PFSK-1 (cell line): ENCODE results near the gene RBM34.

Source experiments
- FOXP2 ChIP-seq: optimal IDR thresholded peaks from 2 replicates; pipeline ENCODE3; 2011; ENCODE audit warnings: borderline replicate concordance, control low read depth, inconsistent platforms; ENCODE audit not compliant: insufficient read depth; ENCODE audit errors: extremely low read length, extremely low read depth
- POLR2AphosphoS5 ChIP-seq: IDR thresholded peaks from 2 replicates; pipeline ENCODE4 v1.6.1; 2012; ENCODE audit warnings: low read depth, mild to moderate bottlenecking, control low read depth, low read length, moderate library complexity
- SIN3A ChIP-seq: IDR thresholded peaks from 2 replicates; pipeline ENCODE4 v1.6.1; 2012; ENCODE audit warnings: mild to moderate bottlenecking, low read length, moderate library complexity, borderline replicate concordance; ENCODE audit not compliant: insufficient read depth
- TAF1 ChIP-seq: IDR thresholded peaks from 2 replicates; pipeline ENCODE4 v1.6.1; 2012; ENCODE audit warnings: low read length, control low read depth, borderline replicate concordance; ENCODE audit not compliant: insufficient read depth
- TF ChIP-seq, protein P1 (sequence below), 2 experiments: IDR thresholded peaks; 2 replicates each; pipeline versions ENCODE4 v1.6.1 to v1.8.0; 2011 to 2012; ENCODE audit warnings: low read depth in 2 of 2, low read length in 2 of 2, control low read depth in 1 of 2, inconsistent platforms in 1 of 2, mild to moderate bottlenecking in 1 of 2, moderate library complexity in 1 of 2; ENCODE audit not compliant: insufficient read depth in 1 of 2

Gene RBM34

DNA sequence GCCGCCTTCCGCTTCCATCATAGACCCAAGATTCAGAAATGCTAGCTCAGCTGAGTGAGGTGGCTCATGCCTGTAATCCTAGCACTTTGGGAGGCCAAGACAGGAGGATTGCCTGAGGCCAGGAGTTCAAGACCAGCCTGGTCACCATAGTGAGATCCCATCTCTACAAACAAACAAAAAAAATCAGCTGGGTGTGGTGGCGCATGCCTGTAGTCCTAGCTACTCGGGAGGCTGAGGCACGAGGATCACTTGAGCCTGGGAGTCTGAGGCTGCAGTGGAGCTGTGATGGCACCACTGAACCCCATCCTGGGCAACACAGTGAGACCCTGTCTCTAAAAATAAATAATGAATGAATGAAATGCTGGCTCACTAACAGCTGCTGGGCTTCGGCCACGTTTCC, 72.1 kb downstream of the RBM34 start:
- TF ChIP-seq TAF1 = no peak
- no peak for TF ChIP-seq SIN3A
- no peak for TF ChIP-seq FOXP2
- TF ChIP-seq POLR2AphosphoS5 = no peak

DNA sequence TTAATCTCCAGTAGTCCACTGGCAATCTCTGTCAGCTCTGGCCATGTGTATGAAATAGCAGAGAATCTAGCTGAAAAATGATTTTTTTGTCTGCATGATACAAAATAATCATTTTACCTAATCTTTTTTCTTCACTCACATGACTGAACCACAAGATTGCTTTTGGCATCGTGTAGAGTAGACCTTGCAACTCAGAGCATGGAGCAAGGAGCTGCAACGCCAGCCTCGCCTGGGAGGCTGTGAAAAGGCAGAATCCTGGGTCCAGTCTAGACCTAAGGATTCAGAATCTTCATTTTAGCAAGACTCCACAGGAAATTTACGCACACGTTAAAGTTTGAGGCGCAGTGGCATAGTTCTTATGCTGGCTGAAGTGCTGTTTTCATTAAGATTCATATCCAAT, 72.6 kb downstream of the RBM34 start:
- no peak for TF ChIP-seq FOXP2
- TF ChIP-seq POLR2AphosphoS5 = no peak
- no peak for TF ChIP-seq TAF1
- no peak for TF ChIP-seq SIN3A
- TF ChIP-seq, protein P1, sequence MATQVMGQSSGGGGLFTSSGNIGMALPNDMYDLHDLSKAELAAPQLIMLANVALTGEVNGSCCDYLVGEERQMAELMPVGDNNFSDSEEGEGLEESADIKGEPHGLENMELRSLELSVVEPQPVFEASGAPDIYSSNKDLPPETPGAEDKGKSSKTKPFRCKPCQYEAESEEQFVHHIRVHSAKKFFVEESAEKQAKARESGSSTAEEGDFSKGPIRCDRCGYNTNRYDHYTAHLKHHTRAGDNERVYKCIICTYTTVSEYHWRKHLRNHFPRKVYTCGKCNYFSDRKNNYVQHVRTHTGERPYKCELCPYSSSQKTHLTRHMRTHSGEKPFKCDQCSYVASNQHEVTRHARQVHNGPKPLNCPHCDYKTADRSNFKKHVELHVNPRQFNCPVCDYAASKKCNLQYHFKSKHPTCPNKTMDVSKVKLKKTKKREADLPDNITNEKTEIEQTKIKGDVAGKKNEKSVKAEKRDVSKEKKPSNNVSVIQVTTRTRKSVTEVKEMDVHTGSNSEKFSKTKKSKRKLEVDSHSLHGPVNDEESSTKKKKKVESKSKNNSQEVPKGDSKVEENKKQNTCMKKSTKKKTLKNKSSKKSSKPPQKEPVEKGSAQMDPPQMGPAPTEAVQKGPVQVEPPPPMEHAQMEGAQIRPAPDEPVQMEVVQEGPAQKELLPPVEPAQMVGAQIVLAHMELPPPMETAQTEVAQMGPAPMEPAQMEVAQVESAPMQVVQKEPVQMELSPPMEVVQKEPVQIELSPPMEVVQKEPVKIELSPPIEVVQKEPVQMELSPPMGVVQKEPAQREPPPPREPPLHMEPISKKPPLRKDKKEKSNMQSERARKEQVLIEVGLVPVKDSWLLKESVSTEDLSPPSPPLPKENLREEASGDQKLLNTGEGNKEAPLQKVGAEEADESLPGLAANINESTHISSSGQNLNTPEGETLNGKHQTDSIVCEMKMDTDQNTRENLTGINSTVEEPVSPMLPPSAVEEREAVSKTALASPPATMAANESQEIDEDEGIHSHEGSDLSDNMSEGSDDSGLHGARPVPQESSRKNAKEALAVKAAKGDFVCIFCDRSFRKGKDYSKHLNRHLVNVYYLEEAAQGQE (IDR thresholded peaks at IDR 0.05; ENCODE audit: insufficient read depth in 1 of 2, low read depth in 2 of 2, low read length in 2 of 2) = no peak

DNA sequence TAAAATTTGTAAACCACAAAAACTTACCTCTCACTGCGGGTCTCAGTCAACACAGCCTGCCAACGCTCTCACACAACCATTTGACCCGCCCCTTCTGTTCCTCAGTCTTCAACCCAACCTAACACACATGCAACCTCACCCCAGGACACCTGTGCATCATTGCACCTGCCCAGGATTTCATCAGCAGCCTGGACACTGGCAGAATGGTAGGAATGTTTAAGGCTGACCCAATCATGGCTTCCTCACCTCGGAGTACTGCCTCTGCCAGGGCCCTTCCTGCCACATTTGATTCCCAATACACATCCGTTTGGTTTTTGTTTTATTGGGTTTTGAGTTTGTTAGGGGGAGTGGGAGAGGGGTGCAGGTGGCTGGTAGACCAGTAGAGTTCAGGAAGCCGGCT, 73.1 kb downstream of the RBM34 start:
- TF ChIP-seq SIN3A = no peak
